Glutamatergic neuron (in vitro differentiated cells): ENCODE data around the gene P3H3. TPM values are rescaled to one million over a fixed set of nuclear protein-coding genes. Genes with fewer than 3 reads are reported as not detected.

Experiments
- DNase-seq: peaks from one replicate; pipeline ENCODE4 v3.0.0; 2022
- H3K27ac Mint-ChIP-seq: one replicate; pipeline ENCODE4 v1.8.0; 2020; ENCODE audit warnings: mild to moderate bottlenecking, mixed read lengths, inconsistent platforms; ENCODE audit not compliant: unreplicated experiment
- H3K27me3 Mint-ChIP-seq: one replicate; pipeline ENCODE4 v1.8.0; 2020; ENCODE audit warnings: mild to moderate bottlenecking, moderate library complexity, mixed read lengths, inconsistent platforms; ENCODE audit not compliant: unreplicated experiment
- H3K36me3 Mint-ChIP-seq: one replicate; pipeline ENCODE4 v1.8.0; 2020; ENCODE audit warnings: mild to moderate bottlenecking, mixed read lengths, inconsistent platforms; ENCODE audit not compliant: unreplicated experiment
- H3K4me1 Mint-ChIP-seq: one replicate; pipeline ENCODE4 v1.8.0; 2020; ENCODE audit warnings: mild to moderate bottlenecking, low read depth, mixed read lengths, inconsistent platforms; ENCODE audit not compliant: unreplicated experiment
- H3K4me3 Mint-ChIP-seq: one replicate; pipeline ENCODE4 v1.8.0; 2020; ENCODE audit warnings: mild to moderate bottlenecking, mixed read lengths, inconsistent platforms; ENCODE audit not compliant: unreplicated experiment
- H3K9me3 Mint-ChIP-seq: one replicate; pipeline ENCODE4 v1.8.0; 2020; ENCODE audit warnings: mild to moderate bottlenecking, moderate library complexity, mixed read lengths, inconsistent platforms; ENCODE audit not compliant: unreplicated experiment
- total RNA-seq: library from RNA; stranded (reverse); fragmentation: NEBNext Ultra II Directional; extraction: Animal tissue kit (Norgen Biotek cat#: 25700); gene quantifications from one replicate; pipeline ENCODE4 v1.2.1, GENCODE V29; 2021; ENCODE audit not compliant: unreplicated experiment
- TF ChIP-seq, protein P1 (sequence below): fragments of 200-600 bp; sonication (generic); IDR thresholded peaks from one replicate; pipeline ENCODE4 v1.5.0; 2021; ENCODE audit not compliant: partially characterized antibody, unreplicated experiment

P3H3 gene
- total RNA-seq, 1 donor from 2014 or later = 58.4 TPM

DNA sequence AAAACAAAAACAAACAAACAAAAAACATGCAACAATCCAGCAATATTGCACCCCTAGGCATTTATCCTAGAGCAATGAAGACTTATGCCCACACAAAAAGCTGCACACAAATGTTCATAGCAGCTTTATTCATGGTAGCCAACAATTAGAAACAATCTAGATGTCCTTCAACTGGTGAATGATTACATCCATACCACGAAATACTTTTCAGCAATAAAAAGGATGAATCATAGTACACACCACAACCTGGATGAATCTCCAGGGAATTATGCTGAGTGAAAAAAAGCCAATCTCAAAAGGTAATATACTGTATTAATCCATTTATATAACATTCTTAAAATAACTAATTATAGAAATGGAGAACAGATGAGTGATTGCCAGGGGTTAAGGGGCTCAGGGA is 21.0 kb upstream of the P3H3 start:
- Mint-ChIP-seq H3K36me3 (peaks cover 5% of the 10 kb centered on the region), H3K9me3 (peaks cover 2% of the 10 kb centered on the region), H3K4me3 (no peak overlapping the region), H3K27ac (no peak overlapping the region), H3K4me1 (no peaks in the 10 kb centered on the region), H3K27me3 (no peaks in the 10 kb centered on the region)
- DNase-seq = no peak
- TF ChIP-seq, protein P1, sequence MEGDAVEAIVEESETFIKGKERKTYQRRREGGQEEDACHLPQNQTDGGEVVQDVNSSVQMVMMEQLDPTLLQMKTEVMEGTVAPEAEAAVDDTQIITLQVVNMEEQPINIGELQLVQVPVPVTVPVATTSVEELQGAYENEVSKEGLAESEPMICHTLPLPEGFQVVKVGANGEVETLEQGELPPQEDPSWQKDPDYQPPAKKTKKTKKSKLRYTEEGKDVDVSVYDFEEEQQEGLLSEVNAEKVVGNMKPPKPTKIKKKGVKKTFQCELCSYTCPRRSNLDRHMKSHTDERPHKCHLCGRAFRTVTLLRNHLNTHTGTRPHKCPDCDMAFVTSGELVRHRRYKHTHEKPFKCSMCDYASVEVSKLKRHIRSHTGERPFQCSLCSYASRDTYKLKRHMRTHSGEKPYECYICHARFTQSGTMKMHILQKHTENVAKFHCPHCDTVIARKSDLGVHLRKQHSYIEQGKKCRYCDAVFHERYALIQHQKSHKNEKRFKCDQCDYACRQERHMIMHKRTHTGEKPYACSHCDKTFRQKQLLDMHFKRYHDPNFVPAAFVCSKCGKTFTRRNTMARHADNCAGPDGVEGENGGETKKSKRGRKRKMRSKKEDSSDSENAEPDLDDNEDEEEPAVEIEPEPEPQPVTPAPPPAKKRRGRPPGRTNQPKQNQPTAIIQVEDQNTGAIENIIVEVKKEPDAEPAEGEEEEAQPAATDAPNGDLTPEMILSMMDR = no peak

DNA sequence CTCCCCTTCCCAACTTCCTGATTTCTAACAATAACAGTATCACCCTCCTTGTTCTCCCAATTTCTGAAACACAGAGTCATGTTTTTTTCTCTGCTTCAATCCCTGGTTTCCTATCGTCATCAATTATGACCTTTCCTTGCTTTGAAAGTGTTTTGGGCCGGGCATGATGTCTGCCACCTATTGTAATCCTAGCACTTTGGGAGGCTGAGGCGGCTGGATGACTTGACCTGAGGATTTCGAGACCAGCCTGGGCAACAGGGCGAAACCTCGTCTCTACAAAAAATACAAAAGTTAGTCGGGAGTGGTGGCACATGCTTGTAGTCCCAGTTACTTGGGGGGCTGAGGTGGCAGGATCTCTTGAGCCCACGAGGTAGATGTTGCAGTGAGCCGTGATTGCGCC is 19.2 kb upstream of the P3H3 start:
- no peaks in the 10 kb centered on the region for H3K4me1 Mint-ChIP-seq
- TF ChIP-seq, protein P1 = no peak
- no peak for DNase-seq
- peaks cover 3% of the 10 kb centered on the region for H3K36me3 Mint-ChIP-seq
- no peak overlapping the region for H3K4me3 Mint-ChIP-seq
- no peak overlapping the region for H3K27ac Mint-ChIP-seq
- H3K9me3 Mint-ChIP-seq = peaks cover 2% of the 10 kb centered on the region
- H3K27me3 Mint-ChIP-seq = no peaks in the 10 kb centered on the region

DNA sequence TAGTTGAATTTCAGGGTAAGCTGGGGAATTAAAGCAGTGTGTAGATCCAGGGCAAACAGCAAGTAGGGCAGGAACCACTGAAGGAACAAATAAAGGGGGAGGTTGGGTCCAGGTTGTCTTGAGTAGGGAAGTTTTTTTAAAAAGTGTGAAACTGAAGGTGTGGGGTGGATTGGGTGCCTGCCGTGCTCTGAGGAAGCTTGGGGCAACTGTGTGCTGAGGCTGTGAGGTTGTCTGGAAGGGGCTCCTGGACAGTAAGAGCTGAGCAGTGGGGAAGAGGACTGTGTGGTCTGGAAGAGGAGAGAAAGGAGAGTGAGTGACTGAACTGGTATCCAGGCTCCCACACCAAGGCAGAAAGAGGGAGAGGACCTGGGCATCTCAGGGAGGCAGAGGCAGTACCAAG is 17.4 kb upstream of the P3H3 start:
- Mint-ChIP-seq H3K4me1 (no peaks in the 10 kb centered on the region), H3K27me3 (no peaks in the 10 kb centered on the region), H3K36me3 (no peaks in the 10 kb centered on the region), H3K9me3 (no peaks in the 10 kb centered on the region), H3K4me3 (no peak overlapping the region), H3K27ac (no peak overlapping the region)
- TF ChIP-seq, protein P1 = no peak
- DNase-seq = no peak

DNA sequence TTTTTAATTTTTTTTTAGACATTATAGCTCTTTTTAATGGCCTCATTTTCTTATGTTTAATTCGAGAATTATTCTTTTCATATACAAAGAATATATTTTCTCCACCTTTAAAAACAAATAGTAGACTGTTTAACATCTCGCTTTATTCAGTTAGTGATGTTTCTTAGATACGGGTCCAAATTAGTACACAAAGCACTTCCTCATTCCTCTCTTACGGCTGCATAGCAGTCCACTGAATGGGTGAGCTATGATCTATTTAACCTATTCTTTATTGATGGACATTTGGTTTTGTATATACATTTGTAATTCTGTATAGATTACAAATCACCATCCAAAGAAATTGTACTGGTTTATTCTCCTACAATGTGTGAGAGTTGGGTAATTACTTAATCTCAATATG is 14.8 kb upstream of the P3H3 start:
- Mint-ChIP-seq H3K27ac (no peak overlapping the region), H3K9me3 (peaks cover 8% of the 10 kb centered on the region), H3K4me1 (peaks cover 4% of the 10 kb centered on the region), H3K36me3 (no peaks in the 10 kb centered on the region), H3K4me3 (no peak overlapping the region), H3K27me3 (peaks cover 6% of the 10 kb centered on the region)
- DNase-seq = no peak
- TF ChIP-seq, protein P1 = no peak

DNA sequence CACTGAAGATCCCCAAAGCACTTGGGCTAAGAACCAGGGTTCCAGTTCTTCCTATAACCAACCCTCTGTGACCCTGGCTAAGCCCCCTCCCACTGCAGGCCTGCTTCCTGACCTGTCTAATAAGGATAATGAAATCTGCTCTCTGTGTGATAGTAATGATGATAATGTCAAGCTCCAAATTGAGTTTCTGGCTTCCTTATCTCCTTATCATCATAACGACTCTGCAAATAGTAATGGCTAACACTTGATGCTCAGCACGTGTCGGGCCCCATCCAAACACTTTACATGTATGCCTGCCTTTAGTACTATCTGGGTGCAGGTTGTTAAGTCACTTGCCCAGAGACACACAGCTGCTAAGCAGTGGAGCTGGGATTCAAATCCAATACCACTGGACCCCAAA is 11.6 kb upstream of the P3H3 start:
- Mint-ChIP-seq H3K27me3 (peaks cover 15% of the 10 kb centered on the region), H3K4me1 (peaks cover 25% of the 10 kb centered on the region), H3K36me3 (no peaks in the 10 kb centered on the region), H3K4me3 (no peak overlapping the region), H3K9me3 (peaks cover 18% of the 10 kb centered on the region), H3K27ac (no peak overlapping the region)
- TF ChIP-seq, protein P1 = no peak
- DNase-seq = no peak
